Measurements from ENCODE around the gene SPTBN2. TPM values are rescaled to one million over a fixed set of nuclear protein-coding genes. Genes with fewer than 3 reads are reported as not detected.

SPTBN2 gene
- total RNA-seq, 4 donors from 2014 or later = 3.1 to 18.3 (median 8.5) TPM

- H3K4me1 ChIP-seq = peaks cover 0 to 15% (median 4%) of the 10 kb centered on the region in 4 donors
- H3K27me3 ChIP-seq = peaks cover 3 to 33% of the 10 kb centered on the region in 2 donors
- TF ChIP-seq POLR2A (IDR thresholded peaks at IDR 0.05) = no peak
- no peak for TF ChIP-seq CTCF (IDR thresholded peaks at IDR 0.05)
- no peak for TF ChIP-seq EP300 (IDR thresholded peaks at IDR 0.05)
- no peaks in the 10 kb centered on the region for H3K9me3 ChIP-seq
- no peak overlapping the region for H3K27ac ChIP-seq
- no peaks in the 10 kb centered on the region for H3K36me3 ChIP-seq
- DNase-seq (ENCODE audit: low spot score in 2 of 2) = no peak
- WGBS, 2 donors = 93 to 95% methylated on average over 5 of the region's 5 CpGs
- H3K4me3 ChIP-seq = no peak overlapping the region
Measured at GRCh38 chr11:66723693-66724092, 5.3 kb downstream of the SPTBN2 start.

- WGBS, 2 donors = 86 to 88% methylated on average over 16 of the region's 16 CpGs
- H3K4me1 ChIP-seq = peaks cover 0 to 10% (median 1%) of the 10 kb centered on the region in 4 donors
- TF ChIP-seq EP300 (IDR thresholded peaks at IDR 0.05) (no peak), POLR2A (IDR thresholded peaks at IDR 0.05) (no peak), CTCF (IDR thresholded peaks at IDR 0.05) (no peak)
- H3K9me3 ChIP-seq = no peaks in the 10 kb centered on the region
- H3K36me3 ChIP-seq = no peaks in the 10 kb centered on the region
- H3K27me3 ChIP-seq = peaks cover 3 to 36% of the 10 kb centered on the region in 2 donors
- DNase-seq (ENCODE audit: low spot score in 2 of 2) = no peak
- no peak overlapping the region for H3K27ac ChIP-seq
- H3K4me3 ChIP-seq = no peak overlapping the region
Measured at GRCh38 chr11:66722745-66723651, 6.0 kb downstream of the SPTBN2 start.

GRCh38 chr11:66721939-66722338 is 7.1 kb downstream of the SPTBN2 start:
- TF ChIP-seq CTCF (IDR thresholded peaks at IDR 0.05) = no peak
- TF ChIP-seq EP300 (IDR thresholded peaks at IDR 0.05) = no peak
- no peak for TF ChIP-seq POLR2A (IDR thresholded peaks at IDR 0.05)

GRCh38 chr11:66720899-66721470 is 8.0 kb downstream of the SPTBN2 start:
- H3K36me3 ChIP-seq = no peaks in the 10 kb centered on the region
- TF ChIP-seq CTCF (IDR thresholded peaks at IDR 0.05) (no peak), POLR2A (IDR thresholded peaks at IDR 0.05) (no peak), EP300 (IDR thresholded peaks at IDR 0.05) (no peak)
- no peaks in the 10 kb centered on the region for H3K9me3 ChIP-seq
- peaks cover 0 to 20% of the 10 kb centered on the region in 2 donors for H3K27me3 ChIP-seq
- H3K4me3 ChIP-seq = no peak overlapping the region
- DNase-seq (ENCODE audit: low spot score in 2 of 2) = no peak
- no peaks in the 10 kb centered on the region for H3K4me1 ChIP-seq
- 83 to 85% methylated on average over 13 of the region's 13 CpGs for WGBS, 2 donors
- H3K27ac ChIP-seq = no peak overlapping the region

More at GRCh38 chr11:66721939-66722338, 7.1 kb downstream of the SPTBN2 start:
- Histone ChIP-seq H3K4me1 (peaks cover 0 to 4% (median 0%) of the 10 kb centered on the region in 4 donors), H3K9me3 (no peaks in the 10 kb centered on the region), H3K4me3 (no peak overlapping the region), H3K27ac (no peak overlapping the region), H3K36me3 (no peaks in the 10 kb centered on the region), H3K27me3 (peaks cover 0 to 30% of the 10 kb centered on the region in 2 donors)
- 94 to 96% methylated on average over 9 of the region's 9 CpGs for WGBS, 2 donors
- no peak for DNase-seq (ENCODE audit: low spot score in 2 of 2)

Data from tibial nerve (tissue), 4 donors.